ENCODE results near the gene LRMDA.

The LRMDA gene

GRCh38 chr10:75403939-75404814 lies 27.2 kb upstream of the LRMDA start:
- Histone ChIP-seq H3K4me3 (ENCODE audit: low read depth, low read length) (peak overlapping the region; percentile 51), H3K9me3 (ENCODE audit: control insufficient read depth, insufficient read depth, low read depth, low read length) (no peaks in the 10 kb centered on the region), H3K36me3 (ENCODE audit: control insufficient read depth in 2 of 2, insufficient read depth in 1 of 2, low read length in 2 of 2) (peaks cover 0 to 32% of the 10 kb centered on the region in 2 experiments; a peak in 1 of 3 replicates), H3K27ac (ENCODE audit: extremely low read depth, low read depth, low read length) (peak overlapping the region; percentile 100), H3K4me1 (ENCODE audit: control insufficient read depth, insufficient read depth, low read length) (no peaks in the 10 kb centered on the region)
- ChIA-PET POLR2A (interaction anchor here (0.6 to 0.9 kb wide), 2 partner anchors 115 to 133 kb away, joined by 3 to 4 read pairs; no protein-coding TSS in a partner anchor), CTCF (interaction anchor here (0.7 kb wide), 1 partner anchor 25 kb away, joined by 4 read pairs; no protein-coding TSS in a partner anchor)
- TF ChIP-seq ZNF423 (tag by site-specific recombination; IDR thresholded peaks at IDR 0.05) (peak; percentile 84), ZNF202 (tag by site-specific recombination; IDR thresholded peaks at IDR 0.05; ENCODE audit: borderline replicate concordance) (0 out of 2 replicates have a peak, but pooled peaks have one; percentile 56), PRDM10 (tag by site-specific recombination; IDR thresholded peaks at IDR 0.05) (no peak), KLF17 (tag by site-specific recombination; IDR thresholded peaks at IDR 0.05) (peak; percentile 52), ZNF692 (tag by site-specific recombination; IDR thresholded peaks at IDR 0.05) (0 out of 2 replicates have a peak, but pooled peaks have one; percentile 1), ZNF623 (tag by site-specific recombination; IDR thresholded peaks at IDR 0.05) (no peak), EGR2 (tag by site-specific recombination; IDR thresholded peaks at IDR 0.05; ENCODE audit: low read depth) (no peak), ZIC2 (tag by site-specific recombination; IDR thresholded peaks at IDR 0.05) (peak; percentile 40), ZNF10 (tag by site-specific recombination; IDR thresholded peaks at IDR 0.05) (no peak), ZNF132 (tag by site-specific recombination; IDR thresholded peaks at IDR 0.05; ENCODE audit: borderline replicate concordance) (no peak), FEZF1 (tag by site-specific recombination; IDR thresholded peaks at IDR 0.05) (0 out of 2 replicates have a peak, but pooled peaks have one; percentile 2), ZNF677 (tag by site-specific recombination; IDR thresholded peaks at IDR 0.05) (0 out of 2 replicates have a peak, but pooled peaks have one; percentile 2), ZNF18 (tag by site-specific recombination; IDR thresholded peaks at IDR 0.05) (peak; percentile 79; the same call in 1 of the 2 replicates), ZNF223 (tag by site-specific recombination; IDR thresholded peaks at IDR 0.05) (no peak), WT1 (tag by site-specific recombination; IDR thresholded peaks at IDR 0.05) (0 out of 2 replicates have a peak, but pooled peaks have one; percentile 13), ZNF366 (tag by site-specific recombination; conservative IDR thresholded peaks at IDR 0.05) (0 out of 2 replicates have a peak, but pooled peaks have one; percentile 10), ZNF449 (tag by site-specific recombination; IDR thresholded peaks at IDR 0.05) (no peak), AEBP2 (tag by site-specific recombination; IDR thresholded peaks at IDR 0.05; ENCODE audit: borderline replicate concordance) (no peak), ZBTB44 (tag by site-specific recombination; IDR thresholded peaks at IDR 0.05) (no peak), ZNF624 (tag by site-specific recombination; IDR thresholded peaks at IDR 0.05) (no peak), ZBTB21 (tag by site-specific recombination; IDR thresholded peaks at IDR 0.05) (no peak)
